HepG2 (cell line): ENCODE measurements around the gene SEC31B. TPM values are rescaled to one million over a fixed set of nuclear protein-coding genes. Genes with fewer than 3 reads are reported as not detected.

ENCODE experiments used
- ATAC-seq: fragments of 200-7000 bp; cut with Tn5 transposase; 3 replicates; pipeline ENCODE4 v1.9.1; 2020; ENCODE audit warnings: mild to moderate bottlenecking, moderate library complexity
- BruUV-seq: library from RNA; stranded (reverse); fragments of 400-500 nt; replicated peaks from 2 replicates; lab custom pipeline; 2021; lab: Mats Ljungman, UMichigan
- CTCF ChIA-PET: fragments of 300-600 bp; formaldehyde crosslinking; extraction: SDS; loops from one replicate; lab custom pipeline; 2021; ENCODE audit warnings: low total read pairs, inconsistent platforms, low intra/inter-chr PET ratio; lab: Yijun Ruan, JAX
- POLR2A ChIA-PET: fragments of 350-600 bp; sonication (Branson Sonifier 250); formaldehyde crosslinking; loops from one replicate; lab custom pipeline; 2020; ENCODE audit warnings: antibody characterized with exemption, inconsistent platforms; lab: Yijun Ruan, JAX
- DNase-seq: peaks from one replicate; pipeline ENCODE4 v3.0.0-alpha.2; 2015; ENCODE audit warnings: low spot score
- FAIRE-seq: peaks from 3 replicates; lab custom pipeline; 2011; peaks lifted over from hg19 to GRCh38; lab: Jason Lieb, UNC
- H2AFZ ChIP-seq: one replicate; pipeline ENCODE4 v1.6.1; 2011; ENCODE audit warnings: low read length, inconsistent platforms
- H3K27ac ChIP-seq: fragments of 300-600 bp; 3 replicates; pipeline ENCODE4 v1.8.0; 2011; ENCODE audit warnings: mixed run types, mild to moderate bottlenecking, mixed read lengths, low read length, inconsistent platforms; ENCODE audit not compliant: insufficient read depth; ENCODE audit errors: extremely low read length
- H3K27me3 ChIP-seq, 2 experiments: fragments of 200-600 bp in 1 of 2; 2 replicates in 1 of 2; 3 replicates in 1 of 2; pipeline versions ENCODE4 v1.6.0 to v1.8.0; 2011; ENCODE audit warnings: low read length in 2 of 2, mild to moderate bottlenecking in 2 of 2, moderate library complexity in 2 of 2, inconsistent platforms in 1 of 2; ENCODE audit not compliant: insufficient read depth in 2 of 2, control insufficient read depth in 1 of 2
- H3K36me3 ChIP-seq, 2 experiments: fragments of 200-600 bp in 1 of 2; replicated peaks in 1 of 2; 2 replicates in 1 of 2; 3 replicates in 1 of 2; pipeline versions ENCODE4 v1.5.1 to v1.8.0; 2011; ENCODE audit warnings: low read length in 2 of 2, inconsistent platforms in 1 of 2; ENCODE audit not compliant: insufficient read depth in 2 of 2, control insufficient read depth in 1 of 2
- H3K4me1 ChIP-seq: 2 replicates; pipeline ENCODE4 v1.5.1; 2012; ENCODE audit warnings: low read length, inconsistent platforms; ENCODE audit not compliant: insufficient read depth
- H3K4me2 ChIP-seq: 2 replicates; pipeline ENCODE4 v1.6.0; 2011; ENCODE audit warnings: low read depth, low read length, inconsistent platforms
- H3K4me3 ChIP-seq, 3 experiments: fragments of 200-600 bp in 1 of 3; sonication (generic), shearing (Covaris generic) in 1 of 3; replicated peaks in 1 of 3; 2 replicates each; pipeline ENCODE4 v1.5.1; 2011 to 2016; ENCODE audit warnings: low read length in 3 of 3, inconsistent platforms in 2 of 3, low read depth in 2 of 3, mild to moderate bottlenecking in 2 of 3, control low read depth in 1 of 3, mixed read lengths in 1 of 3; ENCODE audit not compliant: insufficient read depth in 1 of 3
- H3K79me2 ChIP-seq: one replicate; pipeline ENCODE4 v1.6.1; 2011; ENCODE audit warnings: low read length, inconsistent platforms; ENCODE audit not compliant: insufficient read depth
- H3K9ac ChIP-seq: 2 replicates; pipeline ENCODE4 v1.6.0; 2011; ENCODE audit warnings: mild to moderate bottlenecking, low read depth, low read length, inconsistent platforms; ENCODE audit not compliant: insufficient read depth
- H3K9me3 ChIP-seq: 2 replicates; pipeline ENCODE4 v1.5.1; 2012; ENCODE audit warnings: mild to moderate bottlenecking, low read length
- H4K20me1 ChIP-seq: 2 replicates; pipeline ENCODE4 v1.6.0; 2011; ENCODE audit warnings: inconsistent platforms, mild to moderate bottlenecking, low read length, moderate library complexity; ENCODE audit not compliant: insufficient read depth
- CTCF ChIP-seq: sonication (generic); formaldehyde crosslinking; IDR thresholded peaks from 2 replicates; pipeline ENCODE4 v1.5.0; 2020; ENCODE audit warnings: mild to moderate bottlenecking, missing genetic modification reagents, moderate library complexity
- FOXC1 ChIP-seq: sonication (generic); formaldehyde crosslinking; IDR thresholded peaks from 2 replicates; pipeline ENCODE4 v1.8.0; 2022; ENCODE audit warnings: mild to moderate bottlenecking, missing genetic modification reagents, borderline replicate concordance
- GPBP1L1 ChIP-seq: sonication (generic); formaldehyde crosslinking; IDR thresholded peaks from 2 replicates; pipeline ENCODE4 v1.5.0; 2020; ENCODE audit warnings: mild to moderate bottlenecking, missing genetic modification reagents
- HMG20A ChIP-seq: IDR thresholded peaks from 2 replicates; pipeline ENCODE4 v1.6.1; 2016; ENCODE audit warnings: borderline replicate concordance
- ZNF142 ChIP-seq: sonication (generic); formaldehyde crosslinking; IDR thresholded peaks from 2 replicates; pipeline ENCODE4 v1.4.0; 2020; ENCODE audit warnings: missing genetic modification reagents
- ZNF383 ChIP-seq: sonication (generic); formaldehyde crosslinking; IDR thresholded peaks from 2 replicates; pipeline ENCODE4 v1.4.0; 2020; ENCODE audit warnings: missing genetic modification reagents, mild to moderate bottlenecking, borderline replicate concordance
- ZNF629 ChIP-seq: sonication (generic); formaldehyde crosslinking; conservative IDR thresholded peaks from 2 replicates; pipeline ENCODE4 v1.5.0; 2020; ENCODE audit warnings: missing genetic modification reagents
- ZSCAN22 ChIP-seq: sonication (generic); formaldehyde crosslinking; IDR thresholded peaks from 2 replicates; pipeline ENCODE4 v1.4.0; 2020; ENCODE audit warnings: mild to moderate bottlenecking, missing genetic modification reagents
- WGBS: methylation state at CpG from one replicate; pipeline ENCODE4 v1.1.6; 2017; ENCODE audit warnings: low lambda C conversion rate; 5-methylcytosine and 5-hydroxymethylcytosine counted together
- in situ Hi-C: cut with HindIII; loops from 2 replicates; pipeline ENCODE4 v1.10.0; 2017; ENCODE audit warnings: low pct_unique_long_range_greater_than_20kb; ENCODE audit not compliant: extremely low pct_ligation_motif_present
- intact Hi-C: fragments of 100-400 bp; cut with micrococcal nuclease; formaldehyde crosslinking; loops from one replicate; pipeline ENCODE4 v1.10.0; 2022; ENCODE audit not compliant: unreplicated experiment
- polyA plus RNA-seq, 8 experiments: library from polyadenylated mRNA; depleted of rRNA in 3 of 8; stranded (reverse) in 7 of 8; unstranded in 1 of 8; fragments of >200 nt; fragmentation: Illumina TruSeq in 4 of 8; extraction: Trizol in 4 of 8; gene quantifications; 2 replicates each; pipeline versions ENCODE4 v1.2.1 to v1.2.3, GENCODE V29; 2011 to 2016; ENCODE audit warnings: low read depth in 4 of 8, missing spikeins in 1 of 8, mixed read lengths in 1 of 8; ENCODE audit not compliant: insufficient read depth in 1 of 8
- total RNA-seq, 5 experiments: library from RNA; depleted of rRNA; stranded (reverse); fragments of >200 nt; fragmentation: Illumina TruSeq; extraction: Trizol; gene quantifications; 2 replicates each; pipeline ENCODE4 v1.2.3, GENCODE V29; 2016; ENCODE audit warnings: low read depth in 1 of 5

The SEC31B gene
- total and polyA plus RNA-seq, 2 of the 13 experiments (the other 11 are each of a cell fraction or from before 2014, with no cell fraction given), result 2.0 to 8.3 TPM

- peak; percentile 44 for TF ChIP-seq CTCF (CRISPR knock-in tag)
- TF ChIP-seq, all 625 proteins: peak for 4
Observed at GRCh38 chr10:100516847-100517246, 2.8 kb downstream of the SEC31B start (continued).

- intact Hi-C loops (loop anchor here (5.0 kb wide), 1 partner anchor 33 kb away; no protein-coding TSS in a partner anchor), in situ Hi-C loops (no loop called here)
- no peak overlapping the region for H3K9ac ChIP-seq
- 88% methylated on average over 3 of the region's 3 CpGs for WGBS
- no peak overlapping the region for H2AFZ ChIP-seq
- H3K36me3 ChIP-seq, result no peaks in the 10 kb centered on the region
- ChIA-PET POLR2A (no interaction called here), CTCF (no interaction called here)
- H3K9me3 ChIP-seq, result no peaks in the 10 kb centered on the region
- TF ChIP-seq HMG20A (CRISPR knock-in tag) (no peak), FOXC1 (CRISPR knock-in tag) (no peak), GPBP1L1 (no peak), ZNF383 (no peak), ZNF629 (CRISPR knock-in tag) (no peak), ZNF142 (CRISPR knock-in tag) (no peak), ZSCAN22 (CRISPR knock-in tag) (no peak)
- ATAC-seq, result no peak
- no peaks in the 10 kb centered on the region for H3K79me2 ChIP-seq
- FAIRE-seq, result no peak
- no peak for DNase-seq
- no peak overlapping the region for H3K4me3 ChIP-seq
- no peak overlapping the region for H3K4me2 ChIP-seq
- H4K20me1 ChIP-seq, result no peaks in the 10 kb centered on the region
- BruUV-seq, result no TSS peak
- H3K4me1 ChIP-seq, result peaks cover 14% of the 10 kb centered on the region
- H3K27ac ChIP-seq, result no peak overlapping the region
- no peaks in the 10 kb centered on the region for H3K27me3 ChIP-seq
Observed at GRCh38 chr10:100515612-100516011, 4.0 kb downstream of the SEC31B start.
